NCI-H2196 (cell line): ENCODE results near the gene PHACTR2.
A peak's percentile ranks its signal among the peaks of the same experiment; 100 is the strongest.
"Not testable (repeated sequence)": the region's sequence is repeated elsewhere in the genome, so short reads cannot be mapped to it uniquely, and the experiment has no call there.

Source experiments
- DNase-seq: peaks from one replicate; lab custom pipeline; 2025; ENCODE audit not compliant: unreplicated experiment; lab: John Stamatoyannopoulos, UW

Gene PHACTR2

DNA sequence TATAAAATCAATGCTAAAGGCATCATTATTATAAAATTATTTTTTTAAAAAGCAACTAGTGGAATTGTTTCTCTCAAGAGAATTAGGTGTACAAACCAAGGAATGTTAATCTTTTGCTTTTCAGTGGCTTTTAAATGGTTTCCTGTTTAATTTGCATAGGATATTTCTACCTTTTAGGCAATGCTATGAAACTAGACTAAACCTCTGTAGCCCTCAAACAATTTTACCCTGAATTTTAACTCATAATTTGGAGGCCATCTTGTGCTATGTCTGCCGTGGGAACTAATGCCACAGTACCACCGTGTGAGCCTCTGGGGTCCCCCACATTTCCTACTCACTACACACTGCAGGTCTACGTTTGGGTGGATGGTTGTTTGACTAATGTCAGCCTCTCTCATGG, 20.6 kb downstream of the PHACTR2 start:
- no peak for DNase-seq

- no peak for DNase-seq
Measured at GRCh38 chr6:143698759-143699429, 21.1 kb downstream of the PHACTR2 start.

DNA sequence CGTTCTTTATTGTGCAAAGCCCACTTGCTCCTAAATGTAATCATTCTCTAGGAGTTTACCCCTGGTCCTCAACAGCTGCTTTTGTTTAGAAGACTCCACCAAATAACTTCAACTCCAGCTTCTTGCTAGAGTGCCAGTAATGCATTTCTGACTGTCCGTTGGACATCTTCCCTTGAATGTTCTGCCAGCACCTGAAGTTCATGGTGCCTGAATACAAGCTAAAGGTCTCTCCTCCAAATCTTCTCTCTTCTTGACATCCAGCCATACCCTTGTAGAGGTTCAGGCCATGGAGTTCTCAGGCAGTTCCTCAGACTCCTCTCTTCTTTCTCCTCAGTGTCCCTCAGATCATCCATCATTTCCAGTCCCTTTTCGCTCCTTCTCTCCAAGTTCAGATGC, 21.7 kb downstream of the PHACTR2 start:
- no peak for DNase-seq

DNA sequence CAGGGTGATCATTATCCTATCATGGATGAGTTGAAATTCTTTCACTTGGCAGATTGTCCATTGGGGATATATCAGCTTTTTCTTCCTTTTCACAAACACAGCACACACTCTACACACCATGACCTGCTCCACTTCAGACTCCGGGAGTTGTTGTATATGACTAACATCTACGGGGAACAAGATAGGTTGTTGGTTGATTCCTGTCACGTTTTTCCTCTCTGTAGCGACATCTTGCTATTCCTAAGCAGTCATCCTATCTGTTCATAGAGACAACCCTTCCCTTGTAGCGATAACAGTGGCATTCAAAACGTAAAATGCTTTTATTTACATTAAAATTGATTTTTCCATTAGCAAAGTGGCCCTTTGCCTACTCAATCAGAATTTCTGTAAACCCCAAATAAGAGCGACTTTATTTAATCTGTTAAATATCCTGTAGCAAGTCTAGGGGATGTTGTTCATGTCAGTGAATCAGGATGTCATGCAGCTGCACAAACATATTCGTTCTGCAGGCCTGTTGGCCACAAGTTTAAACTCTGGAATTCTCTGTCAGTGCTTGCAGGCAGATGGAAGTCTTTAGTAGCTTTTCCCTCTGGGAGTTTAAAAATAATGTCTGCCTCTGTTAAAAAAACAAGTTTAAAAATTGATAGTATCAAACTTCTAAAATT, 23.1 kb downstream of the PHACTR2 start:
- no peak for DNase-seq

DNA sequence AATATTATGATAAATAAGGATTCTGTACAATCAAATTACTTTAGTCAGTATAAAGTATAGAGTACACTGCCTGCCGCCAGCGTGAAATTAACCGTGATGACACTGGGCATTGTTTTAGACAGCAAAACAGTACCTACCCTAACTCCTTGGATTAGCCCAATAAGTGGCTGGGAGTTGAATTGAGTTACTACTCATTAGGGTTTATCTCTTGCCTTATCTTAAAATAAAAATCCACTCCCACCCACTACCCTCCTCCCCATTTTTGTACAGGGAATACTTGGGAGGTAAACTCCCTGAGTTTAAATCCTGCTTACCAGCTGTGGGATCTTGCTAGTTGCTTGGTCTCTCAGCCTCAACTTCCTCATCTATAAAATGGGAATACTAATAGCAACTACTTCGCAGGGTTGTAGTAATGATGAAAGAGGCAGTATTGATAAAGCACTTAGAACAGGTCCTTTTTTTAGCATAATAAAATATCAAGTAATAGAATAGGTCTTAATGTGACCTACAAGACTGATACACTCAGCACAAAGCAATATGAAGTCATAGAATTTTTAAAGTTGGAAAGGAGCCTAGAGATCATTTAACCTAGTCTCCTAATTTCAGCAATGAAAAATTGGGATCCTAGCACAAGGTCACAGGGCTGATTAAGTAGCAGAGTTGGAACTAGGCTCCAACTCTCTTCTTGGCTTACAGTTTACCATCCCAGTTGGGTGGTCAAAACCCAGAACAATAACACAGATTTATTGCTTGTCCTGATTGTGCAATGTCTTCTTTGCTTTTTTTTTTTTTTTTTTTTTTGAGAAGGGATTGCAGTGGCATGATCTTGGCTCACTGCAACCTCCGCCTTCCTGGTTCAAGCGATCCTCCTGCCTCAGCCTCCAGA, 23.8 kb downstream of the PHACTR2 start:
- no peak for DNase-seq

GRCh38 chr6:143705569-143705968, 27.8 kb downstream of the PHACTR2 start:
- no peak for DNase-seq

DNA sequence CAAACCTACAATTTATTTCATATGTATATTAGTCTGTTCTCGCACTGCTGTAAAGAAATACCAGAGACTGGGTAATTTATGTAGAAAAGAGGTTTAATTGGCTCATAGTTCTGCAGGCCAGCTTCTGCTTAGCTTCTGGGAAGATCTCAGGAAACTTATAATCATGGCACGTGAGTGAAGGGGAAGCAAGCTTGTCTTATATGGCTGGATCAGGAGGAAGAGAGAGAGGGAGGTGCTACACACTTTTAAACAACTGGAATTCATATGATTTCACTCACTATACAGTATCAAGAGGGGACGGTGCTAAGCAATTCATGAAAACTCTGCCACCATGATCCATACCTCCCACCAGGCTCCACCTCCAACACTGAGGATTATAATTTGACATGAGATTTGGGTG, 29.9 kb downstream of the PHACTR2 start:
- no peak for DNase-seq

DNA sequence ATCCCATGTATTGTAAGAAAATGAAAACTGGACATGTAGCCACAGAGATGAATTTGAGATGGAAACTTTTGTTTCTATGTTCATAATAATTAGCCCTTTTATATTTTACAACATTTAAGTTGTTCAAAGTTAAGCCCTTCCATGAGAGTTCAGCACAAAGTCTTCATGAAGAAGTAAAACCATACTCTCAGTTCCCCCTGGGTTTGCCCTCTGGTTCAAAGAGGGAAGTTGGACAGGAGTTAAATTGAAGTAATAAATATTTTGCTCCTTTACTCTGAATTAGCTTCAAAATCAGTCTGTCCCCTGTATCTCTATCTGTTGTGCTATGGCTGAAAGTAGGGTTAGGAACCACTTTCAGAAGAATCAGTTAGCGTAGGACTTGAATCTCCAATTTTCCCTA, 31.1 kb downstream of the PHACTR2 start:
- DNase-seq = no peak

- DNase-seq = no peak
Measured at GRCh38 chr6:143711714-143712113, 33.9 kb downstream of the PHACTR2 start.

- DNase-seq = no peak
Measured at GRCh38 chr6:143718472-143718871, 40.7 kb downstream of the PHACTR2 start.

DNA sequence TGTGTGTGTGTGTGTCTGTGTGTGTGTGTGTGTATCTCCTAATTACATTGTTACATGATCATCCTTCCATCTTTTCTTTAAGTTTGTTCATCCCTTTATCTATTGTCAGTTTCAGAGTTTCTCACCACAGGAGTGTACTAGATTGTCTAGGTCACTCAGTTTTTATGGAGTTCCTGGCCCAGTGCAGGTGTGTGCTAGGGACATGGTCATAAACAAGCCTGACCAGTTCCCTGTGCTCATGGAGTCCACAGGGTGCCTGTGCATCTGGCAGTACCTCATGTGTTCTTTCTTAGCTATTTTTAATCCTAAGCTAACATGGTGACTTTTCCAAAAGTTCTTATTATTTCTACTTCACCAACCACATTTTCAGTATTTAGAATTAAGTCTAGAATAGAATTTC, 43.9 kb downstream of the PHACTR2 start:
- no peak for DNase-seq

- DNase-seq = no peak
Measured at GRCh38 chr6:143724876-143725275, 47.1 kb downstream of the PHACTR2 start.

DNA sequence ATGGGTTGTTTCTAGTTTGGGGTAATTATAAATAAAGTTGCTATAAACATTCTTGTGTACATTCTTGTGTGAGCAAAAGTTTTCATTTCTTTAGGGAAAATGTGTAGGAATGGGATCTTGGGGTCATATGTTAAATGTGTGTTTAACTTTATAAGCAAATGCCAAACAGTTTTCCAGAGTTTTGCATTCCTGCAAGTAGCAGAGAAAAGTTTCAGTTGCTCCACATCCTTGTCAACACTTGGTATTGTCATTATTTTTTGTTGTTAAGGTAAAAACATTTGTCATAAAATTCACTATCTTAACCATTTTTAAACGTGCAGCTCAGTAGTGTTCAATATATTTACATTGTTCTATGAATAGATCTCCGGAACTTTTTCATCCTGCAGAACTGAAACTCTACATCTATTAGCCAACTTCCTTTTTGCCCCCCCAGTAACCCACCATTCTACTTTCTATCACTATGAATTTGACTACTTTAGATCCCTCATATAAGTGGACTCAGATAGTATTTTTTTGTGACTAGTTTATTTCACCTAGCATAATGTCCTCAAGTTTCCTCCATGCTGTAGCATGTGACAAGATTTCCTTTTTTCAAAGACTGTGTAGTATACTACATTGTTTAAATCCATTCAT, 48.4 kb downstream of the PHACTR2 start:
- DNase-seq = no peak

DNA sequence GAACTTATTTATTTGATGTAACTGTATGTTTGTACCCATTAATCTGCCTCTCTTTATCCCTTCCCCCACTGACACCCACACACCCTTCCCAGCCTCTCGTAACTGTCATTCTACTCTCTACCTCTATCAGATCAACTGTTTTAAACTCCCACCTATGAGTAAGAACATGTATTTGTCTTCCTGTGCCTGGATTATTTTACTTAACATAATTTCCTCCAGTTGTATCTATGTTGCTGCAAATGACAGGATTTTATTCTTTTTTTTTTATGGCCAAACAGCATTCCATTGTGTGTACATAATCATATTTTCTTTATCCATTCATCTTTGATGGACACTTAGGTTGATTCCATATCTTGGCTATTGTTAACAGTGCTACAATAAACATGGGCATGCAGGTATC, 49.3 kb downstream of the PHACTR2 start:
- no peak for DNase-seq

DNA sequence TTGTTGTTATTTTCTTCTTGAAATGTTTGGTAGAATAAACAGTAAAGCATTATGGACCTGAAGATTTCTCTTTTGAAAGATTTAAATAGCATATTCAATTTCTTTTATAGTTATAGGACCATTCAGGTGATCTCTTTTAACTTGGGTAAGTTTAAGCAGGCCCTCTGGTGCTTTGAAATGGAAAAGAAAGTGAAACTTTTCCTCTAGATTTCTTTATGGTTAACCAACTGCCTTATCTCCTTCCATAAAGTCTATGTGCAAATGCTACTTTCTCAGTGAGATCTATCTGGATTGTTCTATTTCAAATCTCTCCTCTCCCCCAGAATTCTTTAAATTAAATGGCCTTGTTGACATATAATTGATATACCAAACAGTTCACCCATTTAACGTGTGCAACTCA, 54.0 kb downstream of the PHACTR2 start:
- DNase-seq = no peak

DNA sequence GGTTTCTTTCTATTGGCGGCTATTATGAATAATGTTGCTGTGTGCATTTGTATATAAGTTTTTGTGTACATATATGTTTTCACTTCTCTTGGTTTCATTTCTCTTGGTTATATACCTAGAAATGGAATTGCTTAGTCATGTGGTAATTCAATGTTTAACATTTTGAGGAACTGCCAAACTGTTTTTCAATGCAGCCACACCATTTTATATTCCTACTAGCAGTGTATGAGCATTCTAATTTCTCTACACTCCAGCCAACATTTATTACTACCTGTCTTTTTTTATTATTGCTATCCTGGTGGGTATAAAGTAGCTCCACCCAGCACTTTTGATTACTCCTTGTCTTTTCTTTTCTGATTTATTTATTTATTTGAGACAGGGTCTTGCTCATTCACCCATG, 54.8 kb downstream of the PHACTR2 start:
- DNase-seq = no peak

- no peak for DNase-seq
Measured at GRCh38 chr6:143733510-143733909, 55.7 kb downstream of the PHACTR2 start.

GRCh38 chr6:143734641-143735063, 56.9 kb downstream of the PHACTR2 start:
- DNase-seq = peak; percentile 37

GRCh38 chr6:143738072-143738690, 60.4 kb downstream of the PHACTR2 start:
- DNase-seq = not testable (repeated sequence)

DNA sequence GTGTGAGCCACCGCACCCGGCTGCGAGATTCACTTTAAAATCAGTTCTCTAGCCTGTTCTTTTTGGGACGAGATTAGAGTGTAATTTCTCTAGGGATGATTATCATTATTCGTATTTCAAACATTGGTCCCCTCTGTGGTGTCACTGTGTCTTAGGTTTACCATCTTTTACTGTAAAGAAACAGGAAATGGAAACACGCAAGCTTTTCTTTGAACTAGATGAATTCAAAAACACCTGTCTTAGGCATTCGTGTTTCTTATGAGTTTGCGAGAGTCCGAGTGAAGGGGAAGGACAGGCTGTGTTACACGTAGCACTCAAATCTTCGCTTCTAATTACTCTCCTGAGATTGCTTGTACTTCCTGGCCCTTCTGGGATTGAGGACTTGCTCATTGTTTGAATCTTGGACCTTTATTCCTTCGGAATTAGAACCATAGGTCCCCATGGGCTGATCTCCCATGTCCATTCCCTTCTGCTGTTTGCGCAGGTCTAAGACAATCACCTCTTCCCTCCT, 61.6 kb downstream of the PHACTR2 start:
- no peak for DNase-seq

DNA sequence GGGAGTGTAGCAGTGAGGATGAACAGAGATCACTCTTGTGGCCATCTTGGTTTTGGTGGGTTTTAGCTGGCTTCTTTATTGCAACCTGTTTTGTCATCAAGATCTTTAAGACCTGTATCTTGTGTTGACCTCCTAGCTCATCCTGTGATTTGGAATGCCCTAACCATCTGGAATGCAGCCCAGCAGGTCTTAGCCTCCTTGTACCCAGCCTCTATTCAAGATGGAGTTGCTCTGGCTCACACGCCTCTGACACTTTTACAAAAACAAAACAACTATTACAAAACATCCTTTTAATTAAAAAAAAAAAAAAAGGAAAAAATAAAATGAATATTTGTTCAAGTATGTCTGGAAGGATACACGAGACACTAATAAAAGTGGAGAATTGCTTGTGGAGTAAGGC, 62.4 kb downstream of the PHACTR2 start:
- DNase-seq = no peak
